Mesenchymal stem cell (in vitro differentiated cells and primary cell): ENCODE results near the gene WDR91.

Experiments
- DNase-seq: peaks from one replicate; pipeline ENCODE4 v3.0.0-alpha.2; 2013
- H2AFZ ChIP-seq: one replicate; pipeline ENCODE4 v1.6.1; 2013; ENCODE audit warnings: low read depth, mild to moderate bottlenecking, control low read depth, inconsistent platforms, low read length, moderate library complexity
- H2AK5ac ChIP-seq: 2 replicates; pipeline ENCODE4 v1.6.1; 2013; ENCODE audit warnings: low read length, moderate library complexity, mild to moderate bottlenecking, inconsistent platforms; ENCODE audit not compliant: severe bottlenecking
- H2BK120ac ChIP-seq: one replicate; pipeline ENCODE4 v1.6.1; 2013; ENCODE audit warnings: low read depth, mild to moderate bottlenecking, inconsistent platforms, low read length, moderate library complexity
- H2BK12ac ChIP-seq, 2 experiments: one replicate each; pipeline ENCODE4 v1.6.1; 2013; ENCODE audit warnings: inconsistent platforms in 2 of 2, low read length in 2 of 2, mild to moderate bottlenecking in 2 of 2, moderate library complexity in 2 of 2, control low read depth in 1 of 2
- H2BK15ac ChIP-seq: one replicate; pipeline ENCODE4 v1.6.1; 2013; ENCODE audit warnings: mild to moderate bottlenecking, low read depth, inconsistent platforms; ENCODE audit not compliant: poor library complexity, severe bottlenecking
- H2BK5ac ChIP-seq: 2 replicates; pipeline ENCODE4 v1.6.1; 2013; ENCODE audit warnings: low read depth, mild to moderate bottlenecking, low read length, control low read depth, inconsistent platforms; ENCODE audit not compliant: poor library complexity, severe bottlenecking
- H3K14ac ChIP-seq, 2 experiments: one replicate each; pipeline ENCODE4 v1.6.1; 2013; ENCODE audit warnings: inconsistent platforms in 2 of 2, low read length in 2 of 2, control low read depth in 1 of 2, mild to moderate bottlenecking in 1 of 2, moderate library complexity in 1 of 2
- H3K18ac ChIP-seq, 2 experiments: one replicate each; pipeline ENCODE4 v1.6.1; 2013; ENCODE audit warnings: inconsistent platforms in 2 of 2, low read length in 2 of 2, control low read depth in 1 of 2, low read depth in 1 of 2, mild to moderate bottlenecking in 1 of 2
- H3K23ac ChIP-seq, 2 experiments: one replicate each; pipeline ENCODE4 v1.6.1; 2013; ENCODE audit warnings: inconsistent platforms in 2 of 2, low read length in 2 of 2, mild to moderate bottlenecking in 2 of 2, moderate library complexity in 2 of 2, control low read depth in 1 of 2
- H3K27ac ChIP-seq: 2 replicates; pipeline ENCODE4 v1.5.1; 2013; ENCODE audit warnings: mild to moderate bottlenecking, moderate library complexity, low read length, control low read depth, inconsistent platforms; ENCODE audit not compliant: poor library complexity, severe bottlenecking
- H3K27me3 ChIP-seq, 2 experiments: 2 replicates each; pipeline versions ENCODE4 v1.6.1 to v1.7.0; 2013; ENCODE audit warnings: low read length in 2 of 2, mild to moderate bottlenecking in 2 of 2, moderate library complexity in 2 of 2, control low read depth in 1 of 2, inconsistent platforms in 1 of 2; ENCODE audit not compliant: control insufficient read depth in 1 of 2, insufficient read depth in 1 of 2
- H3K36me3 ChIP-seq, 2 experiments: 2 replicates each; pipeline versions ENCODE4 v1.6.1 to v1.7.0; 2013; ENCODE audit warnings: low read length in 2 of 2, control low read depth in 1 of 2, inconsistent platforms in 1 of 2, low read depth in 1 of 2, mild to moderate bottlenecking in 1 of 2; ENCODE audit not compliant: insufficient read depth in 2 of 2, control insufficient read depth in 1 of 2
- H3K4ac ChIP-seq, 2 experiments: one replicate each; pipeline ENCODE4 v1.6.1; 2013; ENCODE audit warnings: inconsistent platforms in 2 of 2, low read length in 2 of 2, mild to moderate bottlenecking in 2 of 2, moderate library complexity in 2 of 2, control low read depth in 1 of 2, low read depth in 1 of 2
- H3K4me1 ChIP-seq: 2 replicates; pipeline ENCODE4 v1.6.1; 2013; ENCODE audit warnings: low read depth, low read length, control low read depth; ENCODE audit not compliant: control insufficient read depth, insufficient read depth
- H3K4me2 ChIP-seq: 2 replicates; pipeline ENCODE4 v1.6.1; 2013; ENCODE audit warnings: low read length, mild to moderate bottlenecking, inconsistent platforms; ENCODE audit not compliant: poor library complexity, severe bottlenecking
- H3K4me3 ChIP-seq, 2 experiments: 2 replicates each; pipeline versions ENCODE4 v1.5.1 to v1.7.0; 2013; ENCODE audit warnings: low read length in 2 of 2, mild to moderate bottlenecking in 2 of 2, control low read depth in 1 of 2, low read depth in 1 of 2; ENCODE audit not compliant: insufficient read depth in 1 of 2
- H3K79me1 ChIP-seq: replicated peaks from 2 replicates; pipeline ENCODE4 v1.6.1; 2013; ENCODE audit warnings: mild to moderate bottlenecking, control low read depth, low read length, inconsistent platforms; ENCODE audit not compliant: poor library complexity, severe bottlenecking
- H3K9ac ChIP-seq: 2 replicates; pipeline ENCODE4 v1.7.0; 2013; ENCODE audit warnings: mild to moderate bottlenecking, low read length, moderate library complexity
- H3K9me3 ChIP-seq: 2 replicates; pipeline ENCODE4 v1.7.0; 2013; ENCODE audit warnings: mild to moderate bottlenecking, low read length; ENCODE audit not compliant: control insufficient read depth
- H4K8ac ChIP-seq: one replicate; pipeline ENCODE4 v1.6.1; 2013; ENCODE audit warnings: inconsistent platforms, mild to moderate bottlenecking, low read length, moderate library complexity
- H4K91ac ChIP-seq: one replicate; pipeline ENCODE4 v1.6.1; 2013; ENCODE audit warnings: mild to moderate bottlenecking, low read length, inconsistent platforms
- WGBS: methylation state at CpG from one replicate; pipeline ENCODE4 v1.1.7; 2013; ENCODE audit warnings: mixed read lengths; 5-methylcytosine and 5-hydroxymethylcytosine counted together

WDR91 gene

GRCh38 chr7:135170274-135170997 lies 40.9 kb downstream of the WDR91 start, which contains the start of gene CYREN:
Gene CYREN, minus strand, starts transcription at chr7:135170707. Its CDS starts 1,785 bp downstream, at chr7:135168922.
- WGBS, result under 1% methylated on average over 76 of the region's 77 CpGs
- Histone ChIP-seq H3K36me3 (peaks cover 35 to 36% of the 10 kb centered on the region in 2 experiments), H2BK15ac (peak within 1 kb of the TSS; percentile 98), H3K14ac (no peak within 1 kb of the TSS), H3K27ac (peak within 1 kb of the TSS; percentile 100), H3K4me3 (peak within 1 kb of the TSS; percentile 87 to 91), H2BK5ac (peak within 1 kb of the TSS; percentile 99), H2AK5ac (peak within 1 kb of the TSS; percentile 92), H2AFZ (peak within 1 kb of the TSS; percentile 90), H3K9ac (peak within 1 kb of the TSS; percentile 96), H3K23ac (peak within 1 kb of the TSS in 1 of 2 experiments; percentile 47), H3K4ac (peak within 1 kb of the TSS; percentile 47 to 97), H3K4me1 (peaks cover 28% of the 10 kb centered on the region), H4K91ac (peak within 1 kb of the TSS; percentile 97), H2BK120ac (peak within 1 kb of the TSS; percentile 89), H3K79me1 (peaks cover 17% of the 10 kb centered on the region), H4K8ac (peak within 1 kb of the TSS; percentile 83), H3K4me2 (peak within 1 kb of the TSS; percentile 87), H3K27me3 (no peaks in the 10 kb centered on the region), H3K18ac (peak within 1 kb of the TSS; percentile 91 to 98), H3K9me3 (no peaks in the 10 kb centered on the region), H2BK12ac (peak within 1 kb of the TSS in 1 of 2 experiments; percentile 76)
- DNase-seq, result peak; percentile 95

GRCh38 chr7:135169964-135170273 lies 41.4 kb downstream of the WDR91 start:
- Histone ChIP-seq H2BK12ac (peak overlapping the region in 1 of 2 experiments; percentile 76), H3K18ac (peak overlapping the region; percentile 91 to 98), H2BK120ac (peak overlapping the region; percentile 89), H3K27me3 (no peaks in the 10 kb centered on the region), H3K9ac (peak overlapping the region; percentile 96), H4K91ac (peak overlapping the region; percentile 97), H3K23ac (peak overlapping the region in 1 of 2 experiments; percentile 47), H2BK5ac (peak overlapping the region; percentile 99), H2AFZ (peak overlapping the region; percentile 90), H3K4me3 (peak overlapping the region; percentile 87 to 91), H4K8ac (peak overlapping the region; percentile 83), H3K9me3 (no peaks in the 10 kb centered on the region), H3K4ac (peak overlapping the region; percentile 47 to 97), H2AK5ac (peak overlapping the region; percentile 92), H3K27ac (peak overlapping the region; percentile 99), H3K36me3 (peaks cover 39 to 41% of the 10 kb centered on the region in 2 experiments), H2BK15ac (peak overlapping the region; percentile 98), H3K79me1 (peaks cover 18% of the 10 kb centered on the region), H3K4me1 (peaks cover 28% of the 10 kb centered on the region), H3K14ac (no peak overlapping the region), H3K4me2 (peak overlapping the region; percentile 87)
- DNase-seq, result no peak
- WGBS, result 2% methylated on average over 17 of the region's 17 CpGs

- peak overlapping the region; percentile 83 for H4K8ac ChIP-seq
- H2AFZ ChIP-seq, result peak overlapping the region; percentile 90
- H4K91ac ChIP-seq, result no peak overlapping the region
- peak overlapping the region; percentile 44 to 76 for H2BK12ac ChIP-seq
- peaks cover 22% of the 10 kb centered on the region for H3K79me1 ChIP-seq
- H2BK5ac ChIP-seq, result peak overlapping the region; percentile 99
- H3K23ac ChIP-seq, result no peak overlapping the region
- peaks cover 28% of the 10 kb centered on the region for H3K4me1 ChIP-seq
- peak overlapping the region; percentile 99 for H3K27ac ChIP-seq
- no peaks in the 10 kb centered on the region for H3K27me3 ChIP-seq
- peak overlapping the region; percentile 47 to 97 for H3K4ac ChIP-seq
- DNase-seq, result peak; percentile 41
- no peak overlapping the region for H3K14ac ChIP-seq
- WGBS, result 72% methylated on average over 9 of the region's 11 CpGs
- H3K9ac ChIP-seq, result peak overlapping the region; percentile 96
- H2BK15ac ChIP-seq, result no peak overlapping the region
- H3K4me3 ChIP-seq, result peak overlapping the region; percentile 87 to 91
- H3K36me3 ChIP-seq, result peaks cover 42 to 47% of the 10 kb centered on the region in 2 experiments
- peak overlapping the region; percentile 92 for H2AK5ac ChIP-seq
- no peaks in the 10 kb centered on the region for H3K9me3 ChIP-seq
- H3K4me2 ChIP-seq, result peak overlapping the region; percentile 87
- no peak overlapping the region for H2BK120ac ChIP-seq
- peak overlapping the region; percentile 46 to 91 for H3K18ac ChIP-seq
Measured at GRCh38 chr7:135169141-135169963, 42.0 kb downstream of the WDR91 start.
